Right kidney (tissue), 1 donor: ENCODE results near the gene AHCY.
"Not testable (repeated sequence)": the region's sequence is repeated elsewhere in the genome, so short reads cannot be mapped to it uniquely, and the experiment has no call there.

Experiments
- DNase-seq: peaks from one replicate; pipeline ENCODE4 v3.0.0-alpha.2; 2016

AHCY gene

DNA sequence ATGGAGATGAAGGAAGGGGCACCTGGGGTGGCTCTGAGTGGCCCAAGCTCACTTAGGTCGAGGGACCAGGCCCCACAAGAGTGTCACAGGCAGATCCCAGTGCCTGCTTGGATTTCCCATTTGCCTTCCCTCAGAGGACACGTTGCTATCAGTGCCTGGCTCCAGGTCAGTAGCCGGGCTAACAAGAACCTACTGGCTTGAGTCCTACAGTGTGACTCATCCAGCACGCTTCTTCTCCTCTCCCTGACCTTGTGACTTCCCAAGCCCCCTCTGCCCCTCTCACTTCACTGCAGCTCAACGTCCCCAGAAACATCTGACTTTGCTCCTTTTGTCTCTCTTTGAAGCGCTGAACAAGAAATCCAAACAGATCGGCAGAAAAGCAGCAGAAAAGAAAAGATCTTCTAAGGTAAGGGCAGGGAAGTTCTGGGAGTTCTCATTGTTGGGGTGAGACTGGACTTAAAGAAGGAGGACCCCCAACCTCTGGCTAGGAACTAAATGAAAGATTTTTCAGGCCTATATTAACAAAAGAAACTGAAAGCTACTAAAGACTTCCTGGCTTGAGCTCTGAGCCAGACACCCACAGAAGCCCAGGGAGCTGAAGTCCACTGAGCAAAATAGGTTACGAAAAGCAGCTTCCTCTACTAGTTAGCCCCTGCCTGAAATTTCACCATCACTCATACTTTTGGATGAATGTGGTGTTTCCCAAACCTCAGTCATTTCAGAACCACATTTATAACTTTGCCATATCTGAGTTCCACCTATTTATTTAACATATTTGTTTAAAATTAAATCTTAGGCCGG lies 40.5 kb downstream of the AHCY start:
- DNase-seq: no peak

DNA sequence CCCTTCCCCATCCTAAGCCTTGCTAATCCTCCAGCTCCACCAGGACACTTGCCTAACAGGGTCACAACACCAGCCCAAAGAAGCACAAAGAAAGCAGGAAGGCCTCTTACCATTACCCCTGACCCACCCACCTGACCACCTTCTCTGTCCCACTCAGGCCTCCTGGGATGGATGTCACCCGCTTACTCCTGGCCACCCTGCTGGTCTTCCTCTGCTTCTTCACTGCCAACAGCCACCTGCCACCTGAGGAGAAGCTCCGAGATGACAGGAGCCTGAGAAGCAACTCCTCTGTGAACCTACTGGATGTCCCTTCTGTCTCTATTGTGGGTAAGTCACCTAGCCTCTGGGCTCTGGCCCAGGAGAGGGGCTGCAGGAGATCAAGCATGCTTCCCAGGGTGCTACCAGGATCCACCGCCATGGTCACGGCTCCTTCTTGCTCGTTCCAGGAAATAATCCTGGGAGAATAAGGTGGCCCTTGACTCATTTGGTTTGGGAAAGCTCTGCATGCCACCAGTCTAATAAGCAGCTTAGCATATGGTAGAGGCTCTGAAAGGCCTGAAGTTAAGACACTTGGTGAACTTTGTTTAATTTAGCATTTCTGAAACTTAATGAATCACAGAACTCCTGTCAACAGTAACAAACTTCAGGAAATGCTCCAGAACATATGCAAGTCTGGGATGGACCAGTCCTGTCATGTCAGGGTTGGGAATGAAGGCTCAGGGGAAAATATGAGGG lies 42.8 kb downstream of the AHCY start:
- no peak for DNase-seq

DNA sequence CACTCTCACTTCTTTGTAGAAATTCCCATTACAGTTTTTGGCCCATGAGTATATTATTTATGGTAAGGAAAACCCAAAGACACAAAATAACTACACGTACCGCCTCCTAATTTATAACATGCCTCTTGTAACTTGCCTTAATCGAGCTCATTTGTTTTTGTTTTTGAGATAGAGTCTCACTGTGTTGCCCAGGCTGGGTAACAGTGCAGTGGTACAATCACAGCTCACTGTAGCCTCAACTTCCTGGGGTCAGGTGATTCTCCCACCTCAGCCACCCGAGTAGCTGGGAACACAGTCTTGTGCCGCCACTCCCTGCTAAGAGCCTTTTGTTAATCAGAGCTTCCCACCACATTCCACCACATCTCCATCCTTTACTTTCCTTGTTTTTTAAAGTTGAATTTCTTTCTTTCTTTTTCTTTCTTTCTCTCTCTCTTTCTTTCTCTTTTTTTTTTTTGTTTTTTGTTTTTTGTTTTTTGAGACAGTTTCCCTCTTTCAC lies 46.5 kb downstream of the AHCY start:
- DNase-seq: no peak

DNA sequence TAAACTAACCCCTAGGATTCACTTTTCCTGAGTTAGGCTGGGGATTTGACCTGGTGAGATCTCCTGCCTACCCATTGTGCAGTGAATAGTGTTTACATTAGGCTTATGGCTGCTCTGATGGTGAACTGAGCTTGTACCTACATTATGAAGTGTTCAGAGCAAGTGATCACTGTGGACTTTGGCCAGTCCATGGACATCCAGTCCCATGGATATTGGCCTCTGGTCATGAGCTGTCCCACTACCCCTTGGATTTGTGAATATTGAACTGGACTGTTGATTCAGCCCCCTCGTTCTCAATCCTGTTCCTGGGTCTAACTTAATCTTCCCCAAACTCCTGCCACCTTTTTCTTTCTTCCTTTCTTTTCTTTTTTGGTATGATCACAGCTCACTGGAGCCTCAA lies 48.2 kb downstream of the AHCY start:
- DNase-seq: no peak

DNA sequence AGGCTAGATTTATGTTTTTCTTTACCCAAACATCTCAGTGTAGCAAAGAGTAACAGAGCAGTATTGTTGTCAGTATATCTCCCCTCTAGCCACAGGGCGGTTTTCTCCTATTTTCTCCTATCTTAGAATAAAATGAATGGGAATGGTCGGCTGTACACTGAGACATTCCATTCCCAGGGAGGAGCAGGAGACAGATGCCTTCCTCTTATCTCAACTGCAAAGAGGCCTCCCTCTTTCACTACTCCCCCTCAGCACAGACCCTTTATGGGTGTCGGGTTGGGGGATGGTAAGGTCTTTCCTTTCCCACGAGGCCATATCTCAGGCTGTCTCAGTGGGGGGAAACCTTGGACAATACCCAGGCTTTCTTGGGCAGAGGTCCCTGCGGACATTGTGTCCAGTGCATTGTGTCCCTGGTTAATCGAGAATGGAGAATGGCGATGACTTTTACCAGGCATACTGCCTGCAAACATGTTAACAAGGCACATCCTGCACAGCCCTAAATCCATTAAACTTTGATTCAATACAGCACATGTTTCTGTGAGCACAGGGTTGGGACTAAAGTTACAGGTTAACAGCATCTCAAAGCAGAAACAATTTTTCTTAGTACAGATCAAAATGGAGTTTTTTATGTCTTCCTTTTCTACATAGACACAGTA lies 50.6 kb downstream of the AHCY start:
- not testable (repeated sequence) for DNase-seq

DNA sequence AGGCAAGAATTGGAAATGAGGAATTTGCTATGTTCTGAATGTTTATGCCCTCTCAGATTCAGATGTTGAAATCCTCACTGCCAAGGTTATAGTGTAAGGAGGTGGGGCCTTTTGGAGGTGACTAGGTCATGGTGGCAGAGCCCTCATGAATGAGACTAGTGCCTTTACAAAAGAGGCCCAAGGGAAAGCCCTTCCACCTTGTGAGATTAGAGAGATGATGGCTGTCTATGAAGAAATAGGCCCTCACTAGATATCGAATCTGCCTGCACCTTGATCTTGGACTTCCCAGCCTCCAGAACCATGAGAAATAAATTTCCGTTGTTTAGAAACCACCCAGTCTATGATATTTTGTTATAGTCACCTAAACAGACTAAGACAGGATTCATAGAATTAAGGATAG lies 51.5 kb downstream of the AHCY start:
- DNase-seq: no peak

DNA sequence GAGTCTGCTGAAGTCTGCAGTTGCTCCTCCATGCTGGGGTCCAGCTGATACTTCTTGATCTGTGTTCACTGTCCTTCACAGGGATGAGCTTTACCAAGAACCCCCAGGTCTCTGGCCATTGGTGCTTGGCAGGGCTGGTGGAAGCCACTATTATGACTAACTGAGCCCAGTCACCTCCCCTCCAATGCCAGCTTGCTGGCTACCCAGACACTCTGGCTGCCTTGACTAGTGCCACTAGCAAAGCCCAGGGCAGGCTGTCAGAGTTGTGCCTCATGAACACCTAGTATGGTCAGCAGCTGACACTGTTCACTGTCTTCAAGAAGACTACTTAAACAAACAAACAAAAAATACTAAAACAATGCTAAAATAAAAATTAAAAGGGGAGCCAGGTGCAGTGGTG lies 53.1 kb downstream of the AHCY start:
- no peak for DNase-seq

DNA sequence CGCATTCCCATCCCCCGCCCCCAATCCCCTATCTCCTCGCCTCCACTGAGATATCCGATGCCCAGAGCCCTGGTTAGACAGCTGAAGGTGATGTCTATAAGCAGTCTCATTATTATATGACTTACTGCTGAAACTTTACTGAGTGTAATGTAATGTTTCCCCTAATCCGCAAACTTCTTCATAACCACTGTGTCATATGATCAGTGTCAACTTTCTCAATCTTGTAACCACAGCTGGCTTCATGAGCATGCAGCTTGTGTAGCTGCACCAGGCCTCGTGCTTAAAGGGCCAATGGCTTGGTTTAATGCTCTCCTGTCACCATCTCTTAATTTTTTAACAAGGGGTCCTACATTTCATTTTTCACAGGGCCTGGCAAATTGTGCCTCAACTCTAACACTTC lies 53.9 kb downstream of the AHCY start:
- DNase-seq: no peak

DNA sequence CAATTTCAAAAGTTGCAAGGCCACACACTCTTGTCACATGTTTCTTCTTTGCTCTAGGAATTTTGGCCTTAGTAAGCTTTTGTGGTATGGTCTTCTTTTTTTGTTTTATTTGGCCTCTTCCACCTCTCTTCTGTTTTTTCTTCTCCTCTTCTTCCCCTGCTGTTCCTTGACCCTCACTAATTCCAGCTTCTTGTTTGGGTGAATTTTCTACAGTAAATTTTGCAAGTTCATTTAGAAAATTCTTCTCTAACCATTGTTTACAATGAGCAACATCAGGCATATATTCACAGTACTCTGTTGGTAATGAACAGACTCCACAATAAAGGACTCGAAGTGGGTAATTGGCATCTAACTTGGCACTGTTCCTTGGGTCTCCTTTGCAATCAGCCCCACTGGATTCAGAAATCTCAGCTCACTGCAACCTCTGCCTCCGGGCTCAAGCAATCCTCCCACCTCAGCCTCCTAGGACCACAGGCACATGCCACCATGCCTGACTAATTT lies 57.0 kb downstream of the AHCY start:
- DNase-seq: no peak

DNA sequence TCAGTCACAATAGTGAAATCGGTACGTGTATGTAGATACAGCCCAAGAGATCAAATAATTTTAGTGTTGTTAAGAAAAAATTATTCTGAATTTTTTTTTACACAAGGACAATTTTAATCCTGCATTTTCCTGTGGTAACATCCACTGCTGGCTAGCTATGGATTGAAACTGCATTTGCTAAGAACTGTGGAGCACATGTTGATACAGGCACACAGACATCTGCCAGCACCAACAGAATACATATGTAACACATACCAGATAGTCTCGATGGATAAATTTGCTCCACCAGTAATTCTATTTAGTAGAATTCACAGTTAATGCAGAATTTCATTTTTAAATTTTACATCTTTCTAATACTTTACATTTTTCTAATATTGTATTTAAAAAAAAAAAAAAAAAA lies 59.8 kb downstream of the AHCY start:
- no peak for DNase-seq

DNA sequence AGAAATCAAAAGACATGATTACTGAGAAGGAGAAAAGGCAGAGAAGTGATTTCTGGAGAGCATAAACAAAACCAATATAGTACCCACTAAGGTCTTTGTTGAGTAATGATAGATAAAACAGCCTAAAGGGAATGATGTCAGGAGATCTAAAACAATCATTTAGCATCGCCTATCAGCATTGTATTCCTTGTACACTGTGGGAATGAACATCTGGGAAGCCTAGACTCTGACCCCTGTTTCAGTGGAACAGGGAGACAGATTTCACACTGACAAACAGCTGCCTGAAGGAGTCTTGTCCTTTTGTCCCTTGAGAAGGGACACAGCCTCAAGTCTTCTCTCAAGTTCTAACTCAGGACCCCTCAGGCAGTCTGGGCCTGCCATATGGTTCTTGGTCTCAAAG lies 60.3 kb downstream of the AHCY start:
- no peak for DNase-seq

DNA sequence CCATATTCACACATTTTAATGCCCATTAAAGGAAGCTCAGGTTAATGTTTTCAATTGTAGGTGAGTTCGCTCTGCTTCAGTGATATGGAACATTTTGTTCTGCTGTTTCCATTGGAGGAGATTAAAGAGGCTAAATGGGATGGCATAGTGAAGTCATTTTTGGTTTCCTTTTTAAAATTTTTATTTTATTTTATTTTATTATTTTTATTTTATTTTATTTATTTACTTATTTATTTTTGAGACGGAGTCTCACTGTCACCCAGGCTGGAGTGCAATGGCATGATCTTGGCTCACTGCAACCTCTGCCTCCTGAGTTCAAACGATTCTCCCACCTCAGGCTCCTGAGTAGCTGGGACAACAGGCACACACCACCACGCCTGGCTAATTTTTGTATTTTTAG lies 61.1 kb downstream of the AHCY start:
- not testable (repeated sequence) for DNase-seq

DNA sequence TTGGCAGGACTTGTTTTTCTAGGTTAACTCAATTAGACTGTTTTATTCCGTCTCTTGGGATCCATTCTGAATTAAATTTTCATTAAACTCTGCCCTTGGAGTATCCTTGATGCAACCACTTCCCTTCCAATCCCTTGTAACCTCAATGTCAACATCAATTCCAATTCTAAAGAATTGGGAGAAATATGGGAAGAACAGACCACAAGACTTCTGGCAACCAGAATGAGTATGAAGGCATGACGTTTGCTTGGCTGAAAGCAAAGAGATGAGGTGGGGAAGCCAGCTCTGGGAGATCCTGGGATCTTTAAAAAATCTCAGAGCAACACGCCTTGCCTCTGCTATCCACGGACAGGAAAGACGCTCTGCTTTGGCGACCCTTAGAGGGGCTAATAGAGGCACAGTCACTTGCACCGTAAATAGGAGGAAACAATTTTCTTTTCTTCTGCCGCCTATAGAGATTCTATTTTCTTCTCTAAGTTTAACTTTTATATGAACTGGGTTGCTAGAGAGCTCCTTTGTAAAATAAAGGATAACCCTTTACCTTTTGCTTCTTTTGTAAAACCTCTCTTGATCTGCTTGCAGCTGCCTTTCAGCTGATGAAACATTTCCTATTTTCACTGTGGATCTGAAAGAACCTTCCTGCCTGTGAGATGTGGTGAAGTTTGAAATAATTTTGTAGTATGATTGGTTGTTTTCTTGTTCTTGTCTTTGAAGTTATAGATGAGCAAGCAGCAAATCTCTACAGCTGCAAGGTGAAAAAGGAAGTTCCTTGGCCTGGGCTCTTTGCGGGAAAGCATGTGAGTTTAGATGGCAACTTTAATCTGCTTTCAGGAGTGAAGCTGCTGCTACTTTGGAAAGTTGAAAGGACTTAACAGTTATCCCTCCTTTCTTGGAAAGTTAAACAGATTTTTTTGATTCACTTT lies 62.2 kb downstream of the AHCY start, which contains the start of gene ASIP:
Gene ASIP, plus strand, starts transcription at position 731 of the 923 bp plus-strand sequence. CDS start 18,952 bp downstream, outside the sequence.
- no peak for DNase-seq

DNA sequence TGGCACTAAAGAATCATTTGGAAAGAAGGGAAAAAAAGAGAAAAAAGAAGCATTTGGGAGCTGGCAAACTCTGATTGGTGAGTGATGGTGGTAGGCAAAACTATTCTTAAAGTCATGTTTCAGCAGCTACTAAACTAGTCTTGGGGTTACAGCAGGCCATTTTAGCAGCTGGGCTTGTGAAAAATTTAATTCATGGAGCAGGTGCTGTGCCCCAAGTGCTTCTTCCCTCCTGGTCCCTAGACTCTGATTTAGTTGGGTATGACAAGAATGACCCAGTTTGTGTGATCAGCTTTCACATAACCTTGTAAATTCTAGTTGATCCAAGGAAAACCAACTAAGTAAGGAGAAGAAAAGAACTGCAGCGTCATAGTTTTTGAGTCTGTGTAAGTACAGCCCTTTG lies 63.0 kb downstream of the AHCY start:
- DNase-seq: no peak

DNA sequence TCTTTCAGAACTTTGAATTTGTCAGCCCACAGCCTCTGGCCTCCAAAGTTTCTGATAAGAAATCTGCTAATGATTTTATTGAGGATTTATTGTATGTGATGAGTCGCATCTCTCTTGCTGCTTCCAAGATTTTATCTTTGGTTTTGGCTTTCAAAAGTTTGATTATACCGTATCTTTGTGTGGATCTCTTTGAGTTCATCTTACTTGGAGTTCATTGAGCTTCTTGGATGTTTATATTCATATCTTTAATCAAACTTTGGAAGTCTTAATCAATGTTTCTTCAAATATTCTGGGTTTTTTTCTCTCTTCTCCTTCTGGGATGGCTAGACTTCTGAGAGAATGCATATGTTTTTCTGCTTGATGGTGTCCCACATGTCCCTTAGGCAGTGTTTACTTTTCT lies 65.2 kb downstream of the AHCY start:
- no peak for DNase-seq

DNA sequence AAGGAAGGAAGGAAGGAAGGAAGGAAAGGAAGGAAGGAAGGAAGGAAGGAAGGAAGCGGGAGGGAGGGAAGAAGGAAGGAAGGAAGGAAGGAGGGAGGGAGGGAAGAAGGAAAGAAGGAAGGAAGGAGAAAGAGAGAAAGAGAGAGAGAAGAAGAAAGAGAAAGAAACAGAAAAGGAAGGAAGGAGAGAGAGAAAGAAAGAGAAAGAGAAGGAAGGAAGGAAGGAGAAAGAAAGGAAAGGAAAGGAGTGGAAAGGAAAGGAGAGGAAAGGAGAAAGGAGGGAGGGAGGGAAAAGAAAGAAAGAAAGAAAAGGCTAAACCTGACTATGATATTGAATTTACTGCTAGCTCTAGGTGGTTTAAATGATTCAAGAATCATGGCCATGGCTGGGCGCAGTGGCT lies 67.3 kb downstream of the AHCY start:
- DNase-seq: no peak

DNA sequence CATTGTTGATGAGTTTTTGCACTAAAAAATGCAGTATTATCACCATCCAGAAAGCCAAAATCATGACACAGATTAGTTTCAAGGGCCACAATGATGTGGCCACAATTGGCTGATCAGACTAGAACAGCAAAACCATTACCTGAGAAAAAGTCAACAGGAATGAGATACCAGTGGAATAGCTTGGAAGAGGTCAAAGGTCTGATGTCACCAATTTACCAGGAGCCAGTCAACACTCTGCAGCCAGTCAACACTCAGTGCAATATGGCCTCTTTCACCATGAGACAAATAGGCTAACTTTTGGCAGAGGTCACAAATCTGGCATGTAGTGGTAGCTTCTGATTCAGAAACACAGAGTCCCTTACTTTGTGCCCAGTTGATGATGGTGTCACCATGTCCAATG lies 69.5 kb downstream of the AHCY start:
- DNase-seq: no peak

DNA sequence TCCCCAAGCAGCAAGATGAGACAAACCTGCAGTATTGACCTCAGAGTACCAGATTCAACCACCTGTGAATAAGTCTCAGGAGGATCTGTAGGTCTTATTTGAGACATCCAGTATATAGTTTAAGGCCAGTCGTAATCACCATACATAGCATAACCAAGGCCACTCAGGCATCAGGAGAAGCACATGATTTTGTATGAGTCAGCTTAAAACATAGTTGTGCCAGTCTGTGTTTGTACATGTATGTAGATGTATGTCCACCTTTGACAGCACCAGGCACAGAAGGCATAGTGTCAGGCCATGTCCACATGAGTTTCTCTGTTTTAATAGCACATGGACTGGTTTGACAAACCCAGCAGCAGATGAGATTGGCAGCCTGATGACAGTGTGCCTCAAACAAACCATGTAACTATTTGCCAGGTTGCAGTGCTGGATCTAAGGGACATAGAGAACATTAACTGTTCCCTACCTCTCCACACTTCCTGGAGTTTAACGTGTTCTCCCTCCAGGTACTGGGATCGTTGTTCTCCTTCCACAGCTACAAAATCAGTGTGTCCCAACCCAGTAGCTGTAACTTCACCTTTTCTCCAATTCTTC lies 70.6 kb downstream of the AHCY start:
- no peak for DNase-seq

DNA sequence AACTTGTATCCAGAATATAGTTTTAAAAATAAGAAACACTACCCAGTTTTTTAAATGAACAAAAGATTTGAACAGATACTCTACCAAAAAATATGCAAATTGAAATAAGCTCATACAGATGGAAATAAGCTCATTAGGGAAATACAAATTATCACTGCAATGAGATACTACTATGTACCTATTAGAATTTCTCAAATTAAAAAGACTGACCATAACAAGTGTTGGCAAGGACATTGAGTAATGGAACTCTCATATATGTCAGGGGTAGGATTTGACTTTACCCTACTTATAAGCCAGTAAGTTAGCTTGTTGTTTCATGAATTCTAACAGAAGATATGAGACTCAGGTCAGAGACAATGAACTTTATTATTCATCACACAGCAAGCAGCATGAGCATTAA lies 71.5 kb downstream of the AHCY start:
- DNase-seq: no peak
